AG04449 (cell line): ENCODE data around the gene RNF13.

Experiments used
- CTCF ChIA-PET: fragments of 350-600 bp; formaldehyde crosslinking; extraction: SDS; loops from one replicate; lab custom pipeline; 2021; ENCODE audit warnings: antibody characterized with exemption; lab: Yijun Ruan, JAX
- POLR2A ChIA-PET: fragments of 400-600, 350-600 bp; formaldehyde crosslinking; extraction: SDS; loops from one replicate; lab custom pipeline; 2020; ENCODE audit warnings: antibody characterized with exemption, inconsistent platforms; lab: Yijun Ruan, JAX
- DNase-seq: peaks from one replicate; pipeline ENCODE4 v3.0.0-alpha.2; 2010; ENCODE audit warnings: low read depth, low spot score
- H3K4me3 ChIP-seq: 2 replicates; pipeline ENCODE4 v1.5.1; 2011; ENCODE audit warnings: low read depth, mild to moderate bottlenecking, control low read depth, low read length
- TF ChIP-seq, protein P1 (sequence below): IDR thresholded peaks from one replicate; pipeline ENCODE4 v1.5.1; 2011; ENCODE audit warnings: mild to moderate bottlenecking, moderate library complexity, low read length, control low read depth, inconsistent platforms; ENCODE audit not compliant: insufficient read depth; ENCODE audit errors: missing control alignments

Gene RNF13

DNA sequence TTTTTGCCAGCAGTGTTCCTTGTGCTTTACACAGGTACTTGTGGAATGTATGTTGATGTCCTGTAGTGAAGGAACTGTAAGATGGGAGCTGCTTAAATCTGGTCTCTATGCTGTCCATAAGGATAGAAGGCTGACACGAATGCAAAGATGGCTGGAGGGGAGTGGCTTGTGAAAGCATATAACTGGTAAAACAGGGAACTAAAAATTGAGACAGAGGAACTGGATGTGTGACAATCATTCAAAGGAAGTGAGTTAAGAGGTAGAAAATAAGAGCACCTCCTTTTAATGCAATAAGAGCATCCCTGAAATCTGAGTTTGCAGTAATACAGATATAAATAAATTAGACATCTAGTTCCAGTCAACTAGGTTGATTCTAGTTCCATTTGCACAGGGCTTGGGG, 35.2 kb downstream of the RNF13 start:
- no peak for DNase-seq
- ChIA-PET POLR2A (no interaction called here), CTCF (interaction anchor here (0.6 to 1.6 kb wide), 3 partner anchors 31 to 102 kb away, joined by 3 to 5 read pairs (median 5); no protein-coding TSS in a partner anchor)
- no peak overlapping the region for H3K4me3 ChIP-seq
- TF ChIP-seq, protein P1, sequence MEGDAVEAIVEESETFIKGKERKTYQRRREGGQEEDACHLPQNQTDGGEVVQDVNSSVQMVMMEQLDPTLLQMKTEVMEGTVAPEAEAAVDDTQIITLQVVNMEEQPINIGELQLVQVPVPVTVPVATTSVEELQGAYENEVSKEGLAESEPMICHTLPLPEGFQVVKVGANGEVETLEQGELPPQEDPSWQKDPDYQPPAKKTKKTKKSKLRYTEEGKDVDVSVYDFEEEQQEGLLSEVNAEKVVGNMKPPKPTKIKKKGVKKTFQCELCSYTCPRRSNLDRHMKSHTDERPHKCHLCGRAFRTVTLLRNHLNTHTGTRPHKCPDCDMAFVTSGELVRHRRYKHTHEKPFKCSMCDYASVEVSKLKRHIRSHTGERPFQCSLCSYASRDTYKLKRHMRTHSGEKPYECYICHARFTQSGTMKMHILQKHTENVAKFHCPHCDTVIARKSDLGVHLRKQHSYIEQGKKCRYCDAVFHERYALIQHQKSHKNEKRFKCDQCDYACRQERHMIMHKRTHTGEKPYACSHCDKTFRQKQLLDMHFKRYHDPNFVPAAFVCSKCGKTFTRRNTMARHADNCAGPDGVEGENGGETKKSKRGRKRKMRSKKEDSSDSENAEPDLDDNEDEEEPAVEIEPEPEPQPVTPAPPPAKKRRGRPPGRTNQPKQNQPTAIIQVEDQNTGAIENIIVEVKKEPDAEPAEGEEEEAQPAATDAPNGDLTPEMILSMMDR = no peak

DNA sequence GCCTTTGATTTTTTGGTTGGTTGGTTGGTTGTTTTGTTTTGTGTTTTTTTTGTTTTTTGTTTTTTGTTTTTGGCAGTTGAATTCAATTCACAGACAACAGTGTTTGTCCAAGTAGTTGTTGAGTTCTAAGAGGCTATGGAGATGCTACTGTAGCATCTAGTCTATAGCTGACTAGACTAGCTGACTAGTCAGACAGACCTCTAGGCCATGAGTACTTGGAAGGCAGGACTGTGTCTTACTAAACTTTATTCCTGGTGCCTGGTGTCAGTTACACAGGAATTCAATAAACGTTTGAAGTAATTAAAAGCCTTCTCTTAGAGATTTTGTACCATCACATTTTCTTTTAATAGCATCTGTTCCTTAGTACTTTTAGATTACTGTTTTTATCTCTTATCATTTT, 35.7 kb downstream of the RNF13 start:
- ChIA-PET POLR2A (no interaction called here), CTCF (interaction anchor here (0.6 to 1.6 kb wide), 2 partner anchors 82 to 101 kb away, joined by 3 to 5 read pairs; no protein-coding TSS in a partner anchor)
- DNase-seq = no peak
- TF ChIP-seq, protein P1 = no peak
- no peak overlapping the region for H3K4me3 ChIP-seq

DNA sequence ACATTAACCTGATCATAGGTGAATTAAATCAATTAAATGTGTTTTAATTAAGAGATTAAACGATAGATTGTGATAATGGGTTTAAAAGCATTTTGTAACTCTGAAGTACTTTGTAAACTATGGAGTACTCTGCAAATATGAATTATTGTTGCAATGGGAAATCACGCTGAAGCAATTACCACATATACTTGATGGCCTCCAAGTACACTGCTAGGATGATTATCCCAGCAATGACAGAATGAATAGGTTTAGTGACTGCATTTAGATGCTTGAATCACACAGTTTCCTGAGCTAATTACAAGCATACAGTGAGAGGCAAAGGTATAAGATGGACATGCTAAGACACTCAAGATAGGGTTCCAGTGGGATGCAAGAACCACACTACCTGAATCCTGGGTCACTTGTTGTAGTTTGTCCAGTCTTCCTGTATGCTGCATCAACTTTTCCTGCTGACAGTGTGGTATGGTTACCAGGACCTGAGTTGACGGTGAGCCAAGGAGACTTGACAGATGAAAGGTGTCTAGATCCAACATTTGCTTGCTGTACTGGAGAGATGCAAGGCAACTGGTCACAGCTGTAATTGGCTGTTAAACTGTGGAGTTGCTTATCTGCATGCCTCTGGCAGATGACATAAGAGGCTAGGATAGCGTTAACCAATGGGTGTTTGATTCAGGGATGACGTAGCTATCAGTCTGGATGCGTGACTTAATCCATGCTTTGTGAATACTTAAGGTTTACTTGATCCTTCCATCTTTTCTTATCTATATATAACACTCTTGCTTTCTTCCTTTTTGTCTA, 38.0 kb downstream of the RNF13 start:
- CTCF ChIA-PET = interaction anchor here (1.4 to 3.4 kb wide), 3 partner anchors 10 to 42 kb away, joined by 3 to 14 read pairs (median 5); no protein-coding TSS in a partner anchor
- POLR2A ChIA-PET = no interaction called here

DNA sequence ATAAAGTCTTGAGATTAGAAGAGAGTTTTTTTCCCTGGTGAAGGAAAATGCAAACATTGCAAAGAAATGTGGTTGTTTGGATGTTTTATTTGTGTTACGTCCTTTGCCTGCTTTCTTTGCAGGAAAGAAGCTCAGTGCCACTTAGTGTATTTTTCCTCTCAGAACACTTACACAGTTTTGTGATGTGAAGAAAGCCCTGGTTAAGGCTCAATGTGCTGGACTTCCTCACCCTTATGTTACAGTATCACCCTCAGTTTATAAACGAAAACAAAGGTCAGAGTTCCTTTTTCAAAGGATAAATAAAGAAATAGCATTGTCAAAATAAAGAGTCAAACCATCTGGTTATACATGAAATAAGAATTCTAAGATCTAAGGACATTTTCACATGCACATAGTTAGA, 45.9 kb downstream of the RNF13 start:
- TF ChIP-seq, protein P1 = no peak
- CTCF ChIA-PET = interaction anchor here (1.4 to 1.7 kb wide), 2 partner anchors 14 to 21 kb away, joined by 4 to 6 read pairs; no protein-coding TSS in a partner anchor
- DNase-seq = no peak
- POLR2A ChIA-PET = no interaction called here
- H3K4me3 ChIP-seq = no peak overlapping the region

More for the DNA sequence above, 38.0 kb downstream of the RNF13 start:
- no peak for DNase-seq
- no peak overlapping the region for H3K4me3 ChIP-seq
- TF ChIP-seq, protein P1 = no peak

DNA sequence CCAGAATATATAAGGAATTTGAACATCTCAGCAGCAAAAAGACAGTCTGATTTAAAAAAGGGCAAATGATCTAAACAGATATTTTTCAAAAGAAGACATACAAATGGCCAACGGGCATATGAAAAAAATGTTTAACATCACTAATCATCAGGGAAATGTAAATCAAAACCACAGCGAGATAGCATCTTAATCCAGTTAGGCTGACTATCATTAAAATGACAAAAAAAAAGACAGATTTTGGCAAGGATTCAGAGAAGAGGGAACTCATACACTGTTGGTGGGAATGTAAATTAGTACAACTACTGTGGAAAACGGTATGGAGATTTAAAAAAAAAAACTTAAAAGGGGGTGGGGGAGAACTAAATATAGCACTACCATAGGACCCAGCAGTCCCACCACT, 47.9 kb downstream of the RNF13 start:
- DNase-seq = no peak
- TF ChIP-seq, protein P1 = no peak
- POLR2A ChIA-PET = no interaction called here
- CTCF ChIA-PET = no interaction called here
- H3K4me3 ChIP-seq = no peak overlapping the region

GRCh38 chr3:149867563-149867962, 54.5 kb downstream of the RNF13 start:
- TF ChIP-seq, protein P1 = no peak
- no peak overlapping the region for H3K4me3 ChIP-seq
- no peak for DNase-seq
- CTCF ChIA-PET = interaction anchor here (1.3 kb wide), 1 partner anchor 12 kb away, joined by 6 read pairs; no protein-coding TSS in a partner anchor
- POLR2A ChIA-PET = no interaction called here
